Parathyroid adenoma (tissue), 2 donors: ENCODE data around the gene AFF4.

Source experiments
- H2AFZ ChIP-seq: fragments of 300-600 bp; sonication (generic); one replicate; pipeline ENCODE4 v1.7.0; 2017; ENCODE audit warnings: antibody characterized with exemption, mild to moderate bottlenecking
- H3K27ac ChIP-seq: fragments of 300-600 bp; sonication (generic); one replicate; pipeline ENCODE4 v1.7.0; 2017
- H3K27me3 ChIP-seq: fragments of 300-600 bp; sonication (generic); one replicate; pipeline ENCODE4 v1.7.0; 2017; ENCODE audit warnings: low read length; ENCODE audit not compliant: control insufficient read depth, insufficient read depth
- H3K36me3 ChIP-seq: fragments of 300-600 bp; sonication (generic); one replicate; pipeline ENCODE4 v1.7.0; 2017; ENCODE audit warnings: low read length; ENCODE audit not compliant: control insufficient read depth, insufficient read depth
- H3K4me1 ChIP-seq: fragments of 300-600 bp; sonication (generic); one replicate; pipeline ENCODE4 v1.7.0; 2017; ENCODE audit warnings: control low read depth
- H3K4me2 ChIP-seq: fragments of 300-600 bp; sonication (generic); one replicate; pipeline ENCODE4 v1.7.0; 2017; ENCODE audit warnings: low read length
- H3K4me3 ChIP-seq: fragments of 300-600 bp; sonication (generic); one replicate; pipeline ENCODE4 v1.7.0; 2017; ENCODE audit warnings: low read depth, low read length
- H3K79me2 ChIP-seq: fragments of 300-600 bp; sonication (generic); one replicate; pipeline ENCODE4 v1.7.0; 2017; ENCODE audit warnings: control low read depth
- H3K9ac ChIP-seq: fragments of 300-600 bp; sonication (generic); one replicate; pipeline ENCODE4 v1.7.0; 2017; ENCODE audit warnings: mild to moderate bottlenecking
- H3K9me3 ChIP-seq: fragments of 300-600 bp; sonication (generic); one replicate; pipeline ENCODE4 v1.7.0; 2017; ENCODE audit warnings: low read length; ENCODE audit not compliant: control insufficient read depth
- CTCF ChIP-seq: fragments of 300-600 bp; sonication (generic); IDR thresholded peaks from one replicate; pipeline ENCODE4 v1.7.0; 2017; ENCODE audit warnings: antibody characterized with exemption, mild to moderate bottlenecking
- donor health status: primary hyperparathyroidism.

Gene AFF4

DNA sequence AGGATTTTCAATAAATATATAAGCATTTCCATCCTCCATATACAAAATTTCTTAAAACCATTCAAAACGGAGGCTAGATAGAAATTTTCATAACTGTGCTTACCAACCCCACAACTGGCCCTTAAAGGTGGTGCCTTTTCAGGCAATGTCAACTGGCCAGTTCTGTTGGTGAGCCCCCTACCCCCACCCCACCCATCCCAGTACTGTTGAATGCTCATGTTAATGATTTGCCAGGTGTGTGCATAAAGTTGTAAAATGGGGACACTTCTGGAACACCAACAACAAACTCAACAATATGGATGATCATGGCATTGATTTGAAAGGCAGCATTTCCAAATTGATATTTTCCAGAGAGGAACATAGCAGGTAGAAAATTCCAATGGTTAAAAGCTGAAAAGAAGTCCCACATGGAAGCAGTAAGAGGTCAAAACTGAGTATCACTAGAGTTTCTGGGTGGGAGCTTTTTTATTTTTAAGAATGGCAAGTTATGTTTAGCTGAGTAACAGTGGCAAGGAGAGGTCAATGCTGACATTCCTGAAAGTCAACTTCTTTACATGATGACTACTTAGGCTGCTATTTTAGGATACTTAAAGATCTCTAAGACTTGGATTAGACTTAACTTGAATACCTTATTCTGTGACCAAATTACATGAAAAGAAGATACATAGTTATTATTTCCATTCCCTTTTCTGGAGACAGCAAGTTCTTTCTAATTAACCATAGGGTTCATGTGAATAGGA, 87.2 kb downstream of the AFF4 start:
- H3K9me3 ChIP-seq = no peaks in the 10 kb centered on the region
- no peak overlapping the region for H3K4me2 ChIP-seq
- H3K27ac ChIP-seq = no peak overlapping the region
- H3K27me3 ChIP-seq = no peaks in the 10 kb centered on the region
- H3K4me3 ChIP-seq = no peak overlapping the region
- no peaks in the 10 kb centered on the region for H3K36me3 ChIP-seq
- no peak overlapping the region for H3K9ac ChIP-seq
- no peaks in the 10 kb centered on the region for H3K79me2 ChIP-seq
- H3K4me1 ChIP-seq = no peaks in the 10 kb centered on the region
- TF ChIP-seq CTCF = no peak
- H2AFZ ChIP-seq = no peak overlapping the region

DNA sequence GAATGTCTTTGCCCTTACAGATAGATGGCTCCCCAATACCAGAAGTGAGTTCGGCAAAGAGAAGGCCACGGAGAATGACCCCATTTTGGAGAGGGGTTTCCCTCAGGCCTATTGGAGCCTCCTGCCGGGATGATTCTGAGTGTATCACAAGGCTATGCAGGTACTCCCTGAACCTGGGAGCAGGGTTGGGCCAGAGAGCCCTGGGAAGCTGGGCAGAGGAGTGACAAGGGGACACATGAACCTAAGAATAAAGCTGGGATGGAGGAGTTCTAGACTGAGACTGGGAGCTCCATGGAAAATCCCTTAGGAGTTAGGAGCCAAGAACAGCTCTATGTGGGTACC, 89.5 kb downstream of the AFF4 start:
- no peak overlapping the region for H3K4me3 ChIP-seq
- H3K36me3 ChIP-seq = no peaks in the 10 kb centered on the region
- no peak overlapping the region for H3K9ac ChIP-seq
- no peak for TF ChIP-seq CTCF
- H3K27ac ChIP-seq = no peak overlapping the region
- no peak overlapping the region for H3K4me2 ChIP-seq
- H3K9me3 ChIP-seq = no peaks in the 10 kb centered on the region
- H3K27me3 ChIP-seq = no peaks in the 10 kb centered on the region
- no peak overlapping the region for H2AFZ ChIP-seq
- no peaks in the 10 kb centered on the region for H3K79me2 ChIP-seq
- H3K4me1 ChIP-seq = no peaks in the 10 kb centered on the region

DNA sequence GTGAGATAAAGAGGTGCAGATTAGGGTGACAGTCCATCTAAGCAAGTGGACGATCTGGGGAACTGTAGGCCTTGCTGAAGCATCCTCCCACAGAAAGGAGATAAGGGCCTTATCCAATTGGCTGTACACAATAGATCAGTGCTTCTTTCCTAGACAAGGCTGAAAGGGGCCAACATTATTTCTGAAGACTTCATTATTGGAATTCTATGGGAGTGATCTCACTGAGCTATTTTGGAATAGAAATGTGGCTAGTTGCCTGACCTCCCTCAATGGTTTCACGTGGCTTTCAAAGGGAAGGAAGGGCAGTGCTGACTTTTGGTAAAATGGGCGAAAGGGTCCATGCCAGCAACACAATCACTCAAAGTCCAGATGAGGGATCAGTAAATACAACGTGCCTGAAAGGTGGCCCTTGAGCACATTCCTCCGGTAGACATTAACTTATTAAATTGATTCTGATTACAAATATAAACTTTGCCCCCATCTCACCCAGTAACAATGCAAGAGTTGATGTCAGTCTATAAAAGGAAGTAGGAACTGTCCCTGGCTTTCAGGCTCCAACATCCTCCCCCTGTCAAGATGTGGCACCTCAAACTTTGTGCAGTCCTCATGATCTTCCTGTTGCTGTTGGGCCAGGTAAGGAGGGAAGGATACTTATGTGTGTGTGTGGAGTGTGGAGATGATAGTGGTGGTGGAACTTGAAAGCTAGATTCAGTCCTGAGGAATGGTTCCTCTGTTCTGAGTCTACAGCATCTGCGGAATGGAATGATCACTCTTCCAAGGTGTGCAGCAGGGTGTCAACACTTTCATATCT, 90.1 kb downstream of the AFF4 start, which contains the start of gene LEAP2:
Gene LEAP2, plus strand, starts transcription at position 550 of the 811 bp plus-strand sequence. Its CDS starts 27 bp downstream, at position 577.
- Histone ChIP-seq H3K27ac (no peak within 1 kb of the TSS), H3K27me3 (no peaks in the 10 kb centered on the region)

DNA sequence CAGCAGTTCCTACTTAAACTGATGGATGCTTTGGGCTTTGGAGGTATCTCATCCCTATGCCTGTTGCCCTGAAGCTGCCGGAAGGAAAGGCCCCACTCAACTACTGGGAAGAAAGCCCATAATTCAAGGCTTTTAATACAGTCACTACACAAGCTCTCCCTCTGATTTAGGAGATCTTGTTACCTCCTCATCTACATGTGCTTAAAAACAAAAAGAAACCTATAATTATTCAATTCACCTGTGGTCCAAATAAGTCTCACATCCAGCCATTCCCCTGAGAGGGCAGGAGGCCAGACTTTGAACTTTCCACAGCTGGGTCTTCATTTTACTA, 90.7 kb downstream of the AFF4 start:
- Histone ChIP-seq H3K36me3 (no peaks in the 10 kb centered on the region), H3K4me3 (no peak overlapping the region), H3K9me3 (no peaks in the 10 kb centered on the region), H3K27me3 (no peaks in the 10 kb centered on the region), H3K4me1 (no peaks in the 10 kb centered on the region), H3K27ac (no peak overlapping the region), H3K79me2 (no peaks in the 10 kb centered on the region), H2AFZ (no peak overlapping the region), H3K4me2 (no peak overlapping the region), H3K9ac (no peak overlapping the region)
- TF ChIP-seq CTCF = no peak

More for the DNA sequence above, 90.1 kb downstream of the AFF4 start, which contains the start of gene LEAP2:
- Histone ChIP-seq H3K36me3 (no peaks in the 10 kb centered on the region), H3K4me2 (no peak within 1 kb of the TSS), H3K9ac (no peak within 1 kb of the TSS), H3K4me1 (no peaks in the 10 kb centered on the region), H3K4me3 (no peak within 1 kb of the TSS), H3K9me3 (no peaks in the 10 kb centered on the region), H3K79me2 (no peaks in the 10 kb centered on the region), H2AFZ (no peak within 1 kb of the TSS)
- TF ChIP-seq CTCF = no peak
